SK-N-SH (cell line): ENCODE results near the gene SPDEF.

Experiments used
- CHD2 ChIP-seq: fragments of 150-350 bp; IDR thresholded peaks from 2 replicates; pipeline ENCODE4 v1.6.1; 2018; ENCODE audit warnings: low read length; ENCODE audit not compliant: partially characterized antibody
- EP300 ChIP-seq, 2 experiments: IDR thresholded peaks; 2 replicates each; pipeline versions ENCODE4 v1.4.0 to v1.6.1; 2012; ENCODE audit warnings: borderline replicate concordance in 1 of 2, low read depth in 1 of 2, low read length in 1 of 2
- GABPA ChIP-seq: IDR thresholded peaks from 2 replicates; pipeline ENCODE4 v1.4.0; 2012; ENCODE audit warnings: low read depth, mild to moderate bottlenecking
- POLR2AphosphoS5 ChIP-seq: IDR thresholded peaks from 2 replicates; pipeline ENCODE4 v1.6.1; 2012; ENCODE audit warnings: low read depth, low read length
- TCF12 ChIP-seq: IDR thresholded peaks from 2 replicates; pipeline ENCODE4 v1.4.0; 2012
- YY1 ChIP-seq: IDR thresholded peaks from 2 replicates; pipeline ENCODE4 v1.4.0; 2012; ENCODE audit warnings: low read depth, mild to moderate bottlenecking
- TF ChIP-seq, protein P1 (sequence below): fragments of 200-600 bp; sonication (generic); IDR thresholded peaks from 2 replicates; pipeline ENCODE4 v1.6.1; 2017; ENCODE audit warnings: antibody characterized with exemption, mild to moderate bottlenecking, moderate library complexity
- TF ChIP-seq, protein P2 (sequence below): IDR thresholded peaks from 2 replicates; pipeline ENCODE4 v1.4.0; 2012; ENCODE audit warnings: low read depth, borderline replicate concordance

DNA sequence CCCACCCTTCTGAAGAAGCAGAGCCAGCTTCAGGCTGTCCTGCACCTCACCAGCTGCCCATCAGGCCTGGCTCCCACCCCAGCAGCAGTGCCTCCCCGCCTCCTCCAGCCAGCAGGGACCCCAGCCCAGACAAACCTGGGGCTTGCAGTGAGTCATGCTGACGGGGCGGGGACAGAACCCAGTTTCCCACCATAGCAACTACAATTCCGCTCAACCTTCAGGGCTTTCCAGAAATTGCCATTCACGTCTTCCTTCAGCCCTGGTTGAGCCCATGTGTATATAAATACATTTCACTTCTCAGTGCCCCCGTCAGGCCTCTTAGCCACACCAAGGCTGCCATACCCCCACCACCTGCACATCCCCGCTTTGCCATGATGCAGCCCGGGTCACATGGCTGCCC lies 4.4 kb downstream of the SPDEF start:
- TF ChIP-seq POLR2AphosphoS5 (no peak), TCF12 (no peak), YY1 (no peak), CHD2 (no peak), GABPA (no peak), EP300 (IDR thresholded peaks at IDR 0.05; ENCODE audit: borderline replicate concordance in 1 of 2, low read depth in 1 of 2, low read length in 1 of 2) (no peak)
- TF ChIP-seq, protein P1, sequence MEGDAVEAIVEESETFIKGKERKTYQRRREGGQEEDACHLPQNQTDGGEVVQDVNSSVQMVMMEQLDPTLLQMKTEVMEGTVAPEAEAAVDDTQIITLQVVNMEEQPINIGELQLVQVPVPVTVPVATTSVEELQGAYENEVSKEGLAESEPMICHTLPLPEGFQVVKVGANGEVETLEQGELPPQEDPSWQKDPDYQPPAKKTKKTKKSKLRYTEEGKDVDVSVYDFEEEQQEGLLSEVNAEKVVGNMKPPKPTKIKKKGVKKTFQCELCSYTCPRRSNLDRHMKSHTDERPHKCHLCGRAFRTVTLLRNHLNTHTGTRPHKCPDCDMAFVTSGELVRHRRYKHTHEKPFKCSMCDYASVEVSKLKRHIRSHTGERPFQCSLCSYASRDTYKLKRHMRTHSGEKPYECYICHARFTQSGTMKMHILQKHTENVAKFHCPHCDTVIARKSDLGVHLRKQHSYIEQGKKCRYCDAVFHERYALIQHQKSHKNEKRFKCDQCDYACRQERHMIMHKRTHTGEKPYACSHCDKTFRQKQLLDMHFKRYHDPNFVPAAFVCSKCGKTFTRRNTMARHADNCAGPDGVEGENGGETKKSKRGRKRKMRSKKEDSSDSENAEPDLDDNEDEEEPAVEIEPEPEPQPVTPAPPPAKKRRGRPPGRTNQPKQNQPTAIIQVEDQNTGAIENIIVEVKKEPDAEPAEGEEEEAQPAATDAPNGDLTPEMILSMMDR: no peak
- TF ChIP-seq, protein P2, sequence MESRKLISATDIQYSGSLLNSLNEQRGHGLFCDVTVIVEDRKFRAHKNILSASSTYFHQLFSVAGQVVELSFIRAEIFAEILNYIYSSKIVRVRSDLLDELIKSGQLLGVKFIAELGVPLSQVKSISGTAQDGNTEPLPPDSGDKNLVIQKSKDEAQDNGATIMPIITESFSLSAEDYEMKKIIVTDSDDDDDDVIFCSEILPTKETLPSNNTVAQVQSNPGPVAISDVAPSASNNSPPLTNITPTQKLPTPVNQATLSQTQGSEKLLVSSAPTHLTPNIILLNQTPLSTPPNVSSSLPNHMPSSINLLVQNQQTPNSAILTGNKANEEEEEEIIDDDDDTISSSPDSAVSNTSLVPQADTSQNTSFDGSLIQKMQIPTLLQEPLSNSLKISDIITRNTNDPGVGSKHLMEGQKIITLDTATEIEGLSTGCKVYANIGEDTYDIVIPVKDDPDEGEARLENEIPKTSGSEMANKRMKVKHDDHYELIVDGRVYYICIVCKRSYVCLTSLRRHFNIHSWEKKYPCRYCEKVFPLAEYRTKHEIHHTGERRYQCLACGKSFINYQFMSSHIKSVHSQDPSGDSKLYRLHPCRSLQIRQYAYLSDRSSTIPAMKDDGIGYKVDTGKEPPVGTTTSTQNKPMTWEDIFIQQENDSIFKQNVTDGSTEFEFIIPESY: no peak
